Transverse colon (tissue), 4 donors: ENCODE data around the gene PPP1R1A.

Experiments used
- CTCF ChIP-seq, 5 experiments: fragments of 200-600 bp in 3 of 5; fragments of 450-650 bp in 2 of 5; sonication (generic) in 3 of 5; IDR thresholded peaks; 1 replicate in 2 of 5; 2 replicates in 3 of 5; pipeline ENCODE4 v1.5.1; 2016 to 2017; ENCODE audit warnings: antibody characterized with exemption in 5 of 5, inconsistent platforms in 3 of 5, mild to moderate bottlenecking in 2 of 5, moderate library complexity in 1 of 5
- EP300 ChIP-seq: sonication (generic); formaldehyde crosslinking; IDR thresholded peaks from one replicate; pipeline ENCODE4 v1.6.1; 2017; ENCODE audit warnings: antibody characterized with exemption, low read depth
- POLR2A ChIP-seq: fragments of 450-650 bp; IDR thresholded peaks from one replicate; pipeline ENCODE4 v1.6.1; 2016; ENCODE audit warnings: antibody characterized with exemption, mild to moderate bottlenecking, moderate library complexity
- POLR2AphosphoS5 ChIP-seq, 3 donors: sonication (generic); formaldehyde crosslinking; IDR thresholded peaks; one replicate each; pipeline ENCODE4 v1.6.1; 2016; ENCODE audit warnings: antibody characterized with exemption in 3 of 3

- TF ChIP-seq CTCF (IDR thresholded peaks at IDR 0.05): no peak
- no peak for TF ChIP-seq POLR2A
- TF ChIP-seq POLR2AphosphoS5 (IDR thresholded peaks at IDR 0.05): no peak
- no peak for TF ChIP-seq EP300
Measured at GRCh38 chr12:54611715-54612149, 23.3 kb upstream of the PPP1R1A start.
